ENCODE data around the gene FBXO8. TPM values are rescaled to one million over a fixed set of nuclear protein-coding genes. Genes with fewer than 3 reads are reported as not detected.
A peak's percentile ranks its signal among the peaks of the same experiment; 100 is the strongest.

The FBXO8 gene
- total and polyA plus RNA-seq, 2 donors: 25.6 to 33.0 TPM

- Histone ChIP-seq H3K4me3 (ENCODE audit: low read length in 2 of 2) (no peak overlapping the region), H3K36me3 (ENCODE audit: control insufficient read depth in 2 of 2, insufficient read depth in 2 of 2, low read length in 1 of 2) (peaks cover 3 to 14% of the 10 kb centered on the region in 2 donors), H3K27me3 (ENCODE audit: control insufficient read depth in 2 of 2, insufficient read depth in 1 of 2, low read length in 1 of 2) (no peaks in the 10 kb centered on the region), H3K4me1 (ENCODE audit: control insufficient read depth in 2 of 2, insufficient read depth in 2 of 2, low read length in 2 of 2) (no peaks in the 10 kb centered on the region), H3K9me3 (ENCODE audit: control insufficient read depth in 2 of 2, insufficient read depth in 1 of 2, low read length in 1 of 2) (no peaks in the 10 kb centered on the region), H3K27ac (ENCODE audit: low read depth in 1 of 2, low read length in 1 of 2) (no peak overlapping the region)
- no peak for DNase-seq (ENCODE audit: low read depth in 6 of 9, low spot score in 9 of 9)
- 95% methylated on average over 3 of the region's 3 CpGs for WGBS
Observed at GRCh38 chr4:174241162-174241561, 42.3 kb downstream of the FBXO8 start.

- WGBS: 81% methylated on average over 3 of the region's 3 CpGs
- no peaks in the 10 kb centered on the region for H3K27me3 ChIP-seq (ENCODE audit: control insufficient read depth in 2 of 2, insufficient read depth in 1 of 2, low read length in 1 of 2)
- no peak for DNase-seq (ENCODE audit: low read depth in 6 of 9, low spot score in 9 of 9)
- H3K27ac ChIP-seq (ENCODE audit: low read depth in 1 of 2, low read length in 1 of 2): no peak overlapping the region
- no peak overlapping the region for H3K4me3 ChIP-seq (ENCODE audit: low read length in 2 of 2)
- no peaks in the 10 kb centered on the region for H3K4me1 ChIP-seq (ENCODE audit: control insufficient read depth in 2 of 2, insufficient read depth in 2 of 2, low read length in 2 of 2)
- peaks cover 3 to 14% of the 10 kb centered on the region in 2 donors for H3K36me3 ChIP-seq (ENCODE audit: control insufficient read depth in 2 of 2, insufficient read depth in 2 of 2, low read length in 1 of 2)
- H3K9me3 ChIP-seq (ENCODE audit: control insufficient read depth in 2 of 2, insufficient read depth in 1 of 2, low read length in 1 of 2): no peaks in the 10 kb centered on the region
Observed at GRCh38 chr4:174236359-174236758, 47.1 kb downstream of the FBXO8 start.

DNA sequence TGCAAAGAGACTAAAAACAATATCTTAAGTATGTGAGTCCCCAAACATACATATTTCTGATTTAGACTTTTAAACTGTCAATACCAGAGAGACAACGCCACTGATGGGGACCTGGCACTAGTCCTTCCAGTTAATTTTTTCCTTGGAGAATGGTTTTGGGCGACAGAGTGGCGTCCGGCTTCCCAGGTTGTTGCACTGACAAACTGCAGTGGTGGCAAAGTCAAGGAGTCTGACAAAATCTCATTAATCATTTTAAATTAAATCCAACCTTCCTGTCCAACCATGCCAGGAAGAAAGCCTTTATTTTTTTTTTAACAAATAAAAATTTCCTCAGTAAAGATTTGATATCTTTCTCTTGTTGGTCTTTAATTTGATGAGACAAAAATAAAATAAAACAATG, 52.8 kb downstream of the FBXO8 start:
- no peak overlapping the region for H3K4me3 ChIP-seq (ENCODE audit: low read length in 2 of 2)
- H3K27me3 ChIP-seq (ENCODE audit: control insufficient read depth in 2 of 2, insufficient read depth in 1 of 2, low read length in 1 of 2): peaks cover 0 to 3% of the 10 kb centered on the region in 2 donors
- 97% methylated on average over 4 of the region's 4 CpGs for WGBS
- H3K9me3 ChIP-seq (ENCODE audit: control insufficient read depth in 2 of 2, insufficient read depth in 1 of 2, low read length in 1 of 2): no peaks in the 10 kb centered on the region
- no peaks in the 10 kb centered on the region for H3K36me3 ChIP-seq (ENCODE audit: control insufficient read depth in 2 of 2, insufficient read depth in 2 of 2, low read length in 1 of 2)
- DNase-seq (ENCODE audit: low read depth in 6 of 9, low spot score in 9 of 9): no peak
- H3K4me1 ChIP-seq (ENCODE audit: control insufficient read depth in 2 of 2, insufficient read depth in 2 of 2, low read length in 2 of 2): no peaks in the 10 kb centered on the region
- no peak overlapping the region for H3K27ac ChIP-seq (ENCODE audit: low read depth in 1 of 2, low read length in 1 of 2)

DNA sequence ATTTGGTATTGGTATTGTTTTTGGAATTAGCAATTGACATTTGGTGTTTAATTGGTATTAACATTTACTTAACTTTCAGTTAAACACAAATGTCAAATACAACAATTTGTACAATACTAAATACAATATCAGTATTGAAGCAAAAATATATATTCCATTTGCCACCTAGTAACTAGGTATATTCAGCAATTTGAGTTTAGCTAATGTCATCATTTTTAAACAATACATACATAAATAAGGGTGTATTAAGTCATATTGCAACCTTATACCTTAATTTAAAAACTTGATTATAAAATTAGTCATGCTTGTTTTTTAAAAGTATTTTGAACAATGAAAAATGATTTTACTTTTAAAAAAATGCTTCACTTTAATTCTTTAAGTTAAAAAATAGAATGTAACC, 53.3 kb downstream of the FBXO8 start:
- H3K27me3 ChIP-seq (ENCODE audit: control insufficient read depth in 2 of 2, insufficient read depth in 1 of 2, low read length in 1 of 2): peaks cover 0 to 5% of the 10 kb centered on the region in 2 donors

GRCh38 chr4:174228988-174229387, 54.5 kb downstream of the FBXO8 start:
- H3K4me3 ChIP-seq (ENCODE audit: low read length in 2 of 2): no peak overlapping the region
- no peaks in the 10 kb centered on the region for H3K36me3 ChIP-seq (ENCODE audit: control insufficient read depth in 2 of 2, insufficient read depth in 2 of 2, low read length in 1 of 2)
- no peaks in the 10 kb centered on the region for H3K9me3 ChIP-seq (ENCODE audit: control insufficient read depth in 2 of 2, insufficient read depth in 1 of 2, low read length in 1 of 2)
- peaks cover 0 to 7% of the 10 kb centered on the region in 2 donors for H3K27me3 ChIP-seq (ENCODE audit: control insufficient read depth in 2 of 2, insufficient read depth in 1 of 2, low read length in 1 of 2)
- no peak for DNase-seq (ENCODE audit: low read depth in 6 of 9, low spot score in 9 of 9)
- WGBS: 81% methylated on average over 2 of the region's 2 CpGs
- H3K4me1 ChIP-seq (ENCODE audit: control insufficient read depth in 2 of 2, insufficient read depth in 2 of 2, low read length in 2 of 2): no peaks in the 10 kb centered on the region
- H3K27ac ChIP-seq (ENCODE audit: low read depth in 1 of 2, low read length in 1 of 2): no peak overlapping the region

More for the DNA sequence above, 53.3 kb downstream of the FBXO8 start:
- no peaks in the 10 kb centered on the region for H3K4me1 ChIP-seq (ENCODE audit: control insufficient read depth in 2 of 2, insufficient read depth in 2 of 2, low read length in 2 of 2)
- no peaks in the 10 kb centered on the region for H3K36me3 ChIP-seq (ENCODE audit: control insufficient read depth in 2 of 2, insufficient read depth in 2 of 2, low read length in 1 of 2)
- H3K9me3 ChIP-seq (ENCODE audit: control insufficient read depth in 2 of 2, insufficient read depth in 1 of 2, low read length in 1 of 2): no peaks in the 10 kb centered on the region
- no peak overlapping the region for H3K4me3 ChIP-seq (ENCODE audit: low read length in 2 of 2)
- H3K27ac ChIP-seq (ENCODE audit: low read depth in 1 of 2, low read length in 1 of 2): no peak overlapping the region
- no peak for DNase-seq (ENCODE audit: low read depth in 6 of 9, low spot score in 9 of 9)

- WGBS: 81% methylated on average over 9 of the region's 9 CpGs
- Histone ChIP-seq H3K27ac (ENCODE audit: low read depth in 1 of 2, low read length in 1 of 2) (no peak overlapping the region), H3K27me3 (ENCODE audit: control insufficient read depth in 2 of 2, insufficient read depth in 1 of 2, low read length in 1 of 2) (peaks cover 10 to 18% of the 10 kb centered on the region in 2 donors), H3K4me1 (ENCODE audit: control insufficient read depth in 2 of 2, insufficient read depth in 2 of 2, low read length in 2 of 2) (no peaks in the 10 kb centered on the region), H3K4me3 (ENCODE audit: low read length in 2 of 2) (no peak overlapping the region), H3K36me3 (ENCODE audit: control insufficient read depth in 2 of 2, insufficient read depth in 2 of 2, low read length in 1 of 2) (no peaks in the 10 kb centered on the region), H3K9me3 (ENCODE audit: control insufficient read depth in 2 of 2, insufficient read depth in 1 of 2, low read length in 1 of 2) (no peaks in the 10 kb centered on the region)
- no peak for DNase-seq (ENCODE audit: low read depth in 6 of 9, low spot score in 9 of 9)
Observed at GRCh38 chr4:174225349-174226049, 58.0 kb downstream of the FBXO8 start.

GRCh38 chr4:174224550-174224949, 58.9 kb downstream of the FBXO8 start:
- H3K27ac ChIP-seq (ENCODE audit: low read depth in 1 of 2, low read length in 1 of 2): no peak overlapping the region
- DNase-seq (ENCODE audit: low read depth in 6 of 9, low spot score in 9 of 9): no peak

DNA sequence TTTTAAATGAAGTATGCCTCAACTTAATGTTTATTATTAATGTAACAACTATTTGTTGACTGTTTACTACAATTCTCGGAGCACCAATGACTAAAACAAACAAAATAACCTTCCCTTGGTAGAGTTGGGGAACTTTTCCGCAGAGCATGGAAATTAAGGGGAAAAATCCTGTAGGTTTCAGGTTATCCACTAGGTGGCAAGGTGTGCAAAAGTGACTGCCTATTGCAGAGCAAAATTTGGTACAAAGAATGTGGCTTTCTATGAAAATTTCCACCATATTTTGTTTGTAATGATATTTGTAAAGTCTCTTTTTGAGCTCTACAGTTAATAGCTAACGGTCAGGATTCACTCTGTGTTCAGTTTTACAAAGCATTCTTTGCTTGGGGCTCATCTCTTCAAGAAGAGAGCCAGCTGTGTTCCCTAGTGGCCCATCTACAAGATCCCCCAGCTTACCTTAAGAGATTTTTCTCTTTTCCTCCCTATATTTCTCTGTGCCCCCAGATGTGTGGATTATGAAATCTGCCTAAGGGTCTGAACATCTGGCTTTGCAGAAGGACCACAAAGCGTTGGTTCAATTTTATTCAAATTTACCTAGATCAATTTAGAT, 61.1 kb downstream of the FBXO8 start:
- Histone ChIP-seq H3K27ac (ENCODE audit: low read depth in 1 of 2, low read length in 1 of 2) (no peak overlapping the region), H3K4me1 (ENCODE audit: control insufficient read depth in 2 of 2, insufficient read depth in 2 of 2, low read length in 2 of 2) (peaks cover 0 to 5% of the 10 kb centered on the region in 2 donors), H3K4me3 (ENCODE audit: low read length in 2 of 2) (no peak overlapping the region), H3K36me3 (ENCODE audit: control insufficient read depth in 2 of 2, insufficient read depth in 2 of 2, low read length in 1 of 2) (no peaks in the 10 kb centered on the region), H3K27me3 (ENCODE audit: control insufficient read depth in 2 of 2, insufficient read depth in 1 of 2, low read length in 1 of 2) (peaks cover 21 to 49% of the 10 kb centered on the region in 2 donors), H3K9me3 (ENCODE audit: control insufficient read depth in 2 of 2, insufficient read depth in 1 of 2, low read length in 1 of 2) (peaks cover 0 to 10% of the 10 kb centered on the region in 2 donors)
- WGBS: 34% methylated on average over 4 of the region's 4 CpGs
- DNase-seq (ENCODE audit: low read depth in 6 of 9, low spot score in 9 of 9): peak in 1 of 9 donors; percentile 41

More at GRCh38 chr4:174224550-174224949, 58.9 kb downstream of the FBXO8 start:
- H3K4me3 ChIP-seq (ENCODE audit: low read length in 2 of 2): no peak overlapping the region
- H3K4me1 ChIP-seq (ENCODE audit: control insufficient read depth in 2 of 2, insufficient read depth in 2 of 2, low read length in 2 of 2): no peaks in the 10 kb centered on the region
- H3K9me3 ChIP-seq (ENCODE audit: control insufficient read depth in 2 of 2, insufficient read depth in 1 of 2, low read length in 1 of 2): no peaks in the 10 kb centered on the region
- no peaks in the 10 kb centered on the region for H3K36me3 ChIP-seq (ENCODE audit: control insufficient read depth in 2 of 2, insufficient read depth in 2 of 2, low read length in 1 of 2)
- H3K27me3 ChIP-seq (ENCODE audit: control insufficient read depth in 2 of 2, insufficient read depth in 1 of 2, low read length in 1 of 2): peaks cover 10 to 27% of the 10 kb centered on the region in 2 donors
- 88% methylated on average over 1 of the region's 1 CpG for WGBS

GRCh38 chr4:174218127-174218790, 65.2 kb downstream of the FBXO8 start:
- H3K4me3 ChIP-seq (ENCODE audit: low read length in 2 of 2): no peak overlapping the region
- peaks cover 0 to 24% of the 10 kb centered on the region in 2 donors for H3K4me1 ChIP-seq (ENCODE audit: control insufficient read depth in 2 of 2, insufficient read depth in 2 of 2, low read length in 2 of 2)
- peaks cover 42 to 82% of the 10 kb centered on the region in 2 donors for H3K27me3 ChIP-seq (ENCODE audit: control insufficient read depth in 2 of 2, insufficient read depth in 1 of 2, low read length in 1 of 2)
- 7% methylated on average over 26 of the region's 26 CpGs for WGBS
- H3K9me3 ChIP-seq (ENCODE audit: control insufficient read depth in 2 of 2, insufficient read depth in 1 of 2, low read length in 1 of 2): peaks cover 0 to 19% of the 10 kb centered on the region in 2 donors
- DNase-seq (ENCODE audit: low read depth in 6 of 9, low spot score in 9 of 9): no peak
- no peak overlapping the region for H3K27ac ChIP-seq (ENCODE audit: low read depth in 1 of 2, low read length in 1 of 2)
- no peaks in the 10 kb centered on the region for H3K36me3 ChIP-seq (ENCODE audit: control insufficient read depth in 2 of 2, insufficient read depth in 2 of 2, low read length in 1 of 2)
